BJ (cell line): Measurements from ENCODE around the gene SORCS3. TPM values are rescaled to one million over a fixed set of nuclear protein-coding genes. Genes with fewer than 3 reads are reported as not detected.

ENCODE experiments used
- CTCF ChIA-PET: fragments of 350-600 bp; formaldehyde crosslinking; extraction: SDS; loops from one replicate; lab custom pipeline; 2021; ENCODE audit warnings: antibody characterized with exemption, inconsistent platforms; lab: Yijun Ruan, JAX
- POLR2A ChIA-PET: fragments of 300-600 bp; sonication (Branson Sonifier 250); formaldehyde crosslinking; extraction: SDS; loops from one replicate; lab custom pipeline; 2021; ENCODE audit warnings: antibody characterized with exemption; lab: Charles Lee
- DNase-seq: peaks from one replicate; pipeline ENCODE4 v3.0.0-alpha.2; 2011; ENCODE audit warnings: low read depth
- H3K27me3 ChIP-seq: 2 replicates; pipeline ENCODE4 v1.6.0; 2011; ENCODE audit warnings: low read length; ENCODE audit not compliant: control insufficient read depth, insufficient read depth
- H3K36me3 ChIP-seq: 2 replicates; pipeline ENCODE4 v1.5.1; 2011; ENCODE audit warnings: low read length; ENCODE audit not compliant: control insufficient read depth, insufficient read depth
- H3K4me3 ChIP-seq: 2 replicates; pipeline ENCODE4 v1.5.1; 2011; ENCODE audit warnings: low read depth, mild to moderate bottlenecking, control low read depth, low read length
- CTCF ChIP-seq: IDR thresholded peaks from 2 replicates; pipeline ENCODE4 v1.5.1; 2011; ENCODE audit warnings: low read depth, mild to moderate bottlenecking, control low read depth, inconsistent platforms, low read length, moderate library complexity; ENCODE audit not compliant: insufficient read depth
- polyA plus RNA-seq: library from polyadenylated mRNA; depleted of rRNA; stranded (reverse); fragments of >200 nt; gene quantifications from 2 replicates; pipeline ENCODE4 v1.2.3, GENCODE V29; 2011

The SORCS3 gene
- polyA plus RNA-seq, 1 experiment: not detected

- Histone ChIP-seq H3K36me3 (no peaks in the 10 kb centered on the region), H3K4me3 (no peak overlapping the region), H3K27me3 (no peaks in the 10 kb centered on the region)
- TF ChIP-seq CTCF: no peak
- DNase-seq: no peak
- CTCF ChIA-PET: interaction anchor here (0.6 kb wide), 1 partner anchor 76 kb away, joined by 4 read pairs; no protein-coding TSS in a partner anchor
- POLR2A ChIA-PET: no interaction called here
Measured at GRCh38 chr10:105171945-105172344, 530.9 kb downstream of the SORCS3 start.

GRCh38 chr10:105181626-105182025, 540.5 kb downstream of the SORCS3 start:
- Histone ChIP-seq H3K36me3 (no peaks in the 10 kb centered on the region), H3K4me3 (no peak overlapping the region), H3K27me3 (no peaks in the 10 kb centered on the region)
- ChIA-PET POLR2A (no interaction called here), CTCF (no interaction called here)
- no peak for TF ChIP-seq CTCF
- no peak for DNase-seq

GRCh38 chr10:105183536-105183935, 542.4 kb downstream of the SORCS3 start:
- TF ChIP-seq CTCF: no peak
- no peaks in the 10 kb centered on the region for H3K36me3 ChIP-seq
- DNase-seq: no peak

GRCh38 chr10:105185161-105185560, 544.1 kb downstream of the SORCS3 start:
- DNase-seq: no peak
- Histone ChIP-seq H3K4me3 (no peak overlapping the region), H3K27me3 (no peaks in the 10 kb centered on the region), H3K36me3 (no peaks in the 10 kb centered on the region)
- no peak for TF ChIP-seq CTCF
- ChIA-PET POLR2A (no interaction called here), CTCF (no interaction called here)

More at GRCh38 chr10:105183536-105183935, 542.4 kb downstream of the SORCS3 start:
- no peak overlapping the region for H3K4me3 ChIP-seq
- ChIA-PET POLR2A (no interaction called here), CTCF (no interaction called here)
- no peaks in the 10 kb centered on the region for H3K27me3 ChIP-seq

GRCh38 chr10:105187243-105187642, 546.2 kb downstream of the SORCS3 start:
- no peaks in the 10 kb centered on the region for H3K27me3 ChIP-seq

More at GRCh38 chr10:105187243-105187642, 546.2 kb downstream of the SORCS3 start:
- POLR2A ChIA-PET: no interaction called here
- DNase-seq: no peak
- no peak for TF ChIP-seq CTCF
- CTCF ChIA-PET: no interaction called here
- H3K4me3 ChIP-seq: no peak overlapping the region
- no peaks in the 10 kb centered on the region for H3K36me3 ChIP-seq
